Activated CD8-positive, alpha-beta memory T cell treated with anti-CD3 and anti-CD28 coated beads for 36 hours (primary cell): Measurements from ENCODE around the gene CNTD1. TPM values are rescaled to one million over a fixed set of nuclear protein-coding genes. Genes with fewer than 3 reads are reported as not detected.

Source experiments
- CTCF ChIA-PET: fragments of 350-600 bp; sonication (Branson Sonifier 250); formaldehyde crosslinking; loops from one replicate; lab custom pipeline; 2021; ENCODE audit warnings: antibody characterized with exemption; lab: Charles Lee
- POLR2A ChIA-PET: fragments of 350-600 bp; sonication (Branson Sonifier 250); formaldehyde crosslinking; loops from one replicate; lab custom pipeline; 2021; ENCODE audit warnings: antibody characterized with exemption; lab: Charles Lee
- total RNA-seq, 2 experiments: library from RNA; stranded (reverse); gene quantifications; one replicate each; pipeline ENCODE4 v1.2.3, GENCODE V29; 2021

CNTD1 gene
- total RNA-seq, 2 experiments from 2014 or later = not detected

DNA sequence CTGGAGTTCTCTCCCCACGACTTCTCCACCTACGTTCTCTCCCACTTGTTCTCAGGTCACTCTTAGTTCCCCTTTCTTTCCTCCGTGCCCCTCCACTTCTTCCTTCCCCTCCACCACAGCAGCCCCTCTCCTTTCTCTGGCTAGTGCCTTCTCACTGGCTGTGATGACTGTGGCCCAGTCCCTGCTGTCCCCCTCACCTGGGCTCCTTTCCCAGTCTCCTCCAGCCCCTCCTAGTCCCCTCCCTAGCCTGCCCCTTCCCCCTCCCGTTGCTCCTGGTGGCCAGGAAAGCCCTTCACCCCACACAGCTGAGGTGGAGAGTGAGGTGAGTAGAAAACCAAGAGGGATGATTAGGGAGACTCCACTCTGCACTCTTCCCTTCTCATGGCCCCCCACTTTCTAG, 3.6 kb upstream of the CNTD1 start:
- CTCF ChIA-PET = no interaction called here
- POLR2A ChIA-PET = no interaction called here

- POLR2A ChIA-PET = no interaction called here
Observed at GRCh38 chr17:42795465-42795864, 3.2 kb upstream of the CNTD1 start.

GRCh38 chr17:42796066-42796758, 2.4 kb upstream of the CNTD1 start:
- ChIA-PET POLR2A (no interaction called here), CTCF (interaction anchor here (0.9 kb wide), 1 partner anchor 11 kb away, joined by 3 read pairs; no protein-coding TSS in a partner anchor)

More at GRCh38 chr17:42795465-42795864, 3.2 kb upstream of the CNTD1 start:
- CTCF ChIA-PET = no interaction called here

DNA sequence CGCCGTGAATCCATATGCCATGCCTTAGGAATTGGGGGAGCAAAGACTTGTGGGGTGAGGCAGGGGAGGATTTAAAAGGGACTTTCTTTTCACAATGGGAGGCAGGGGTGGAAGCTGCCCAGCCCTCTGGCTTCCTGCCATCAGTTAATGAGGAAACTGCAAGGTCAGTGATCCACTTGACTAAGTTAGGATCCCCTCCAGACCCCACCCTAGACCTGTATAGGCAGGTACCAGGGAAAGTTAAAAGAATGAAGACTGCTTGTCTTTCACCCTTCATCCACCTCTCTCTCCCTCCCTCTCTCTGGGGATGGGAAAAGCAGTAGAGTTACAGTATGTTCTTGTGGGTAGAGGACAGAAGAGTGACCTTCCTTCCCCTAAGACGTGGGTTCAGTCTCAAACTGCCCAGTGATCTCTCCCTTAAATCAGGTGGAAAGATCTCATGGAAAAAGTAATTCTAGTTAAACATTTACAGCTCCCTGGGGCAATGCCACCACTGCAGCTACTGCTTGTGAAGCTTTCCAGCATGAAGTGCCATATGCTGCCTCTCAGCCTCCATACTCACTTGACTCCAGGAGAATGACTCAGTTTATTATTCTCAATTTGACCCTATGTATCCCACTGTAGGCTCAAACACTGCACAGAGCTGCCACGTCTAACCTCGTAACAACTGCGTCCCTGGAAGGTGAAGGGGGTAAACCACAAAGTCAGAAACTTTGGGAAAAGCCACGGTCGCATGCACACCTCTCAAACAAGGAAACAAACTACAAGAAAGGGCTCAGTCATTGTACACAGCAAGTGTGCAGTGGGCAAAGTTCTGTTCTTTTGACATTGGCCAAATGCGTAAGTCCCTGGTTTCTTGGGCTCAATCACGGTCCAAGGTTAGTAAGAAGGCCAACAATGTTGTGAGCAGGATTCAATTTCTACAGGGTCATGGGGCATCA, 1.3 kb upstream of the CNTD1 start:
- POLR2A ChIA-PET = no interaction called here
- CTCF ChIA-PET = interaction anchor here (0.9 to 2.7 kb wide), 2 partner anchors 12 to 219 kb away, joined by 3 to 7 read pairs; partner anchors contain the start of gene PSMC3IP

DNA sequence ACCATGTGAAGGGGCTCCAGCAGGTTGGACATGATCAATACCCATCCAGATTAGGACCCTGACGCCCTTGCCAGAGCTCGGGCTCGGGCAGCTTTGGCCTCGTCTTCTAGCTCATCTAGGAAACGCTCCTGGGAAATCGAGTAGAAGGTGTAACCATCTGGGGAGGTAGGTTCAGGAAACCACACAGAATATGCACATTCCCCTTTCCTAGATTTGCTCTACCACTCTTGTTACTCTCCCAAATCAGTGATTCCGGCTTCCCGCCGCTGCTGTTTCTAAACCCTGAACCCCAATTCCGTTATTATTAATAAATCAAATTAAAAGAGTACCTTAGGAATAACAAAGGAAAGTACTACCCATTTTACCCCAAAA, 664 bp upstream of the CNTD1 start:
- ChIA-PET POLR2A (interaction anchor here (1.1 to 1.3 kb wide), 2 partner anchors 137 to 200 kb away, joined by 3 to 4 read pairs; partner anchors contain the start of gene RPL27), CTCF (interaction anchor here (2.7 kb wide), 1 partner anchor 220 kb away, joined by 7 read pairs; the partner anchor contains the start of gene PSMC3IP)

- ChIA-PET CTCF (interaction anchor here (1.6 to 2.1 kb wide), 2 partner anchors 15 to 17 kb away, joined by 5 to 6 read pairs; no protein-coding TSS in a partner anchor), POLR2A (interaction anchor here (0.6 kb wide), 1 partner anchor 29 kb away, joined by 6 read pairs; no protein-coding TSS in a partner anchor)
Observed at GRCh38 chr17:42803074-42803883, 4.6 kb downstream of the CNTD1 start.

DNA sequence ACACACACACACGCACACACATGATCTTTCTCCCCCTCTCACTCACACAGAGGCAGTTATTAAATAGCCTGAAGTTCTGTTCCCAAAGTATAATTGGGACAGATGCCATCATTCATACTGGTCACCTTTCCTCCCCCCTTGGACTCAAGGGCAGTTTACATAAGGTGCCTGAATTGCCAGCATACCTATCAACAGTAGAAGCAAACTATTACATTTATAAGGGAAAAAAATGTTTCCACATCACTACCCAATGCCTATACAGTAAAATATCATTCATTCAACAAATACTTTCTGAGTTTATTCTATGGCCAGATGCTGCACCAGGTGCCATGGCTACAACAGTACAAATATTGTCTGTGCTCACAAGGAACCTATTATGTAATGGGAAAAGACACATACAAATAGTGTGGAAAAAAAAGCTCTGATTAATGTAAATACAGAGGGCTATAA, 6.3 kb downstream of the CNTD1 start:
- POLR2A ChIA-PET = no interaction called here
- CTCF ChIA-PET = no interaction called here

- ChIA-PET CTCF (interaction anchor here (0.6 to 0.7 kb wide), 2 partner anchors 9 to 165 kb away, joined by 3 read pairs; no protein-coding TSS in a partner anchor), POLR2A (interaction anchor here (0.7 kb wide), 1 partner anchor 296 kb away, joined by 5 read pairs; no protein-coding TSS in a partner anchor)
Observed at GRCh38 chr17:42806249-42806648, 7.6 kb downstream of the CNTD1 start.

- CTCF ChIA-PET = no interaction called here
- POLR2A ChIA-PET = no interaction called here
Observed at GRCh38 chr17:42809250-42809649, 10.6 kb downstream of the CNTD1 start.

GRCh38 chr17:42814633-42815399, 16.2 kb downstream of the CNTD1 start:
- ChIA-PET CTCF (interaction anchor here (0.5 to 1.2 kb wide), 3 partner anchors 9 to 236 kb away, joined by 3 read pairs; no protein-coding TSS in a partner anchor), POLR2A (no interaction called here)

DNA sequence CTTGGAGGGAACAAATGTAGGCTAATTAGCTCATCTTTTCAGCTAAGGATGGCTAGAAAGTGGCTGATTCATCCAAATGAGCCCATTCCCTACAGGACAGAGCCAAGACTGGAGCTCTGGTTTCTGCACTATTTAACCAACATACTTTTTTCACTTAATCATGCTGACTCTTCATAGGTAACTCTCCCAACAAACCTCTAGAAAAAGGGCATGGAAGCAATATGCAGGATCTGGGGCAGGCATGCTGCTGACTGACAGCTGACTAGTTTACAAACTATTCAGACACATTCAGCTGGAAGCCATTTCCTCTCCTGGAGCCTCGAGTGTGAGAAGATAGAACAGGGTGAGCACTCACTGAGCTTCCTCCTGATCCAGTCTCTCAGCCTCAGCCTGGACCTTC, 19.2 kb downstream of the CNTD1 start:
- ChIA-PET CTCF (interaction anchor here (0.6 to 1.7 kb wide), 2 partner anchors 12 to 14 kb away, joined by 3 to 5 read pairs; no protein-coding TSS in a partner anchor), POLR2A (no interaction called here)

GRCh38 chr17:42818379-42818778, 19.7 kb downstream of the CNTD1 start:
- ChIA-PET CTCF (interaction anchor here (1.1 to 1.7 kb wide), 3 partner anchors 15 to 240 kb away, joined by 3 to 5 read pairs (median 4); no protein-coding TSS in a partner anchor), POLR2A (no interaction called here)

- ChIA-PET CTCF (interaction anchor here (0.6 to 1.6 kb wide), 7 partner anchors 9 to 296 kb away, joined by 3 to 6 read pairs (median 3); no protein-coding TSS in a partner anchor), POLR2A (no interaction called here)
Observed at GRCh38 chr17:42819939-42820535, 21.4 kb downstream of the CNTD1 start.

DNA sequence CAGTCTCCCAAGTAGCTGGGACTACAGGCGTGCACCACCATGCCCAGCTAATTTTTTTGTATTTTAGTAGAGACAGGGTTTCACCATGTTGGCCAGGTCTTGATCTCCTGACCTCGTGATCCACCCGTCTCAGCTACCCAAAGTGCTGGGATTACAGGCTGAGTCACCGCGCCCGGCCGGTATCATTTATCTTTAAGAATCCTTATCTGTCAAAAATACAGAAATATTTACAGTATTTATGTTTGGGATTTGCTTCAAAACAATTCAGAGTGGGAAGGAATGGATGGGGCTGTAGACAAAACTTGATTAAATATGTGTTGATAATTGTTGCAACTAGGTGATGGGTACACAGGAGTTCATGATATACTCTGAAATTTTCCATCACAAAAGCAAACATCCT, 22.5 kb downstream of the CNTD1 start:
- ChIA-PET CTCF (interaction anchor here (1.0 to 1.6 kb wide), 3 partner anchors 17 to 36 kb away, joined by 3 to 6 read pairs (median 4); no protein-coding TSS in a partner anchor), POLR2A (no interaction called here)

GRCh38 chr17:42827472-42827871, 28.8 kb downstream of the CNTD1 start:
- ChIA-PET CTCF (no interaction called here), POLR2A (no interaction called here)

- ChIA-PET CTCF (no interaction called here), POLR2A (no interaction called here)
Observed at GRCh38 chr17:42830971-42831370, 32.3 kb downstream of the CNTD1 start.
